H1 (cell line): ENCODE data around the gene ANKRD17.

Experiments used
- BRCA1 ChIP-seq: IDR thresholded peaks from 2 replicates; pipeline ENCODE4 v1.6.1; 2012; ENCODE audit warnings: low read depth, low read length, improper control_type of control experiment
- CEBPB ChIP-seq: IDR thresholded peaks from 2 replicates; pipeline ENCODE4 v1.6.1; 2012; ENCODE audit warnings: low read depth, low read length
- CTCF ChIP-seq, 3 experiments: IDR thresholded peaks; 1 replicate in 2 of 3; 2 replicates in 1 of 3; pipeline versions ENCODE4 v1.5.1 to v1.6.1; 2011; ENCODE audit warnings: low read length in 3 of 3, mild to moderate bottlenecking in 3 of 3, inconsistent platforms in 2 of 3, low read depth in 1 of 3, moderate library complexity in 1 of 3; ENCODE audit not compliant: insufficient read depth in 1 of 3; ENCODE audit errors: control extremely low read depth in 1 of 3
- EGR1 ChIP-seq: IDR thresholded peaks from 2 replicates; pipeline ENCODE4 v1.6.1; 2011; ENCODE audit warnings: low read depth, low read length, borderline replicate concordance
- GABPA ChIP-seq: IDR thresholded peaks from 2 replicates; pipeline ENCODE4 v1.6.1; 2011; ENCODE audit warnings: mild to moderate bottlenecking, low read length, moderate library complexity, borderline replicate concordance; ENCODE audit not compliant: insufficient read depth
- JUND ChIP-seq: IDR thresholded peaks from 2 replicates; pipeline ENCODE4 v1.6.1; 2011; ENCODE audit warnings: mild to moderate bottlenecking, improper control_type of control experiment, low read length
- MAFK ChIP-seq: IDR thresholded peaks from 2 replicates; pipeline ENCODE4 v1.6.1; 2012; ENCODE audit warnings: low read depth, mild to moderate bottlenecking, improper control_type of control experiment, low read length
- POLR2A ChIP-seq, 2 experiments: IDR thresholded peaks; 1 replicate in 1 of 2; 2 replicates in 1 of 2; pipeline ENCODE4 v1.6.1; 2011; ENCODE audit warnings: low read depth in 2 of 2, low read length in 2 of 2, mild to moderate bottlenecking in 2 of 2; ENCODE audit errors: control extremely low read depth in 1 of 2
- SP1 ChIP-seq: IDR thresholded peaks from 2 replicates; pipeline ENCODE4 v1.6.1; 2011; ENCODE audit warnings: low read depth, low read length
- TAF1 ChIP-seq: IDR thresholded peaks from 2 replicates; pipeline ENCODE4 v1.6.1; 2011; ENCODE audit warnings: mild to moderate bottlenecking, low read depth, low read length
- TCF12 ChIP-seq: IDR thresholded peaks from 2 replicates; pipeline ENCODE4 v1.6.1; 2011; ENCODE audit warnings: low read depth, mild to moderate bottlenecking, low read length
- YY1 ChIP-seq: IDR thresholded peaks from 2 replicates; pipeline ENCODE4 v1.6.1; 2011; ENCODE audit warnings: low read depth, mild to moderate bottlenecking, low read length

GRCh38 chr4:73267050-73267449, 8.5 kb upstream of the ANKRD17 start:
- no peak for TF ChIP-seq CTCF (IDR thresholded peaks at IDR 0.05; ENCODE audit: control extremely low read depth in 1 of 3, insufficient read depth in 1 of 3, low read depth in 1 of 3, low read length in 3 of 3)
- no peak for TF ChIP-seq SP1
- no peak for TF ChIP-seq CEBPB
- TF ChIP-seq JUND = no peak
- no peak for TF ChIP-seq POLR2A (IDR thresholded peaks at IDR 0.05; ENCODE audit: control extremely low read depth in 1 of 2, low read depth in 2 of 2, low read length in 2 of 2)
- no peak for TF ChIP-seq YY1
- no peak for TF ChIP-seq GABPA
- TF ChIP-seq TAF1 = no peak
- no peak for TF ChIP-seq MAFK
- no peak for TF ChIP-seq BRCA1
- TF ChIP-seq TCF12 = no peak
- no peak for TF ChIP-seq EGR1
